Esophagus squamous epithelium (tissue), 5 donors: Measurements from ENCODE around the gene RRP1. TPM values are rescaled to one million over a fixed set of nuclear protein-coding genes. Genes with fewer than 3 reads are reported as not detected.

Experiments
- DNase-seq: peaks from one replicate; lab custom pipeline; 2025; lab: John Stamatoyannopoulos, UW
- H3K27ac ChIP-seq, 4 donors: fragments of 200-600 bp; sonication (generic); one replicate each; pipeline ENCODE4 v1.5.1; 2016 to 2019; ENCODE audit warnings: mild to moderate bottlenecking in 1 of 4
- H3K27me3 ChIP-seq, 4 donors: fragments of 200-600 bp; sonication (generic); 1 replicate in 3 of 4; 2 replicates in 1 of 4; pipeline versions ENCODE4 v1.5.1 to v1.6.0; 2017 to 2021; ENCODE audit warnings: antibody characterized with exemption in 1 of 4
- H3K36me3 ChIP-seq, 3 donors: fragments of 200-600 bp; sonication (generic); one replicate each; pipeline ENCODE4 v1.5.1; 2016 to 2019
- H3K4me1 ChIP-seq, 3 donors: fragments of 200-600 bp; sonication (generic); one replicate each; pipeline ENCODE4 v1.5.1; 2017 to 2019
- H3K4me3 ChIP-seq, 4 donors: fragments of 200-600 bp; sonication (generic); 1 replicate in 3 of 4; 2 replicates in 1 of 4; pipeline ENCODE4 v1.5.1; 2016 to 2019; ENCODE audit warnings: mild to moderate bottlenecking in 2 of 4, moderate library complexity in 1 of 4
- H3K9me3 ChIP-seq, 3 donors: fragments of 200-600 bp; sonication (generic); one replicate each; pipeline ENCODE4 v1.5.1; 2016 to 2019
- POLR2A ChIP-seq, 4 donors: fragments of 450-650 bp; IDR thresholded peaks; one replicate each; pipeline ENCODE4 v1.6.1; 2017; ENCODE audit warnings: antibody characterized with exemption in 4 of 4, mild to moderate bottlenecking in 4 of 4, moderate library complexity in 3 of 4
- WGBS, 2 donors: methylation state at CpG; one replicate each; pipeline ENCODE4 v1.1.5; 2018; 5-methylcytosine and 5-hydroxymethylcytosine counted together
- intact Hi-C: fragments of 100-400 bp; cut with DNase I; formaldehyde crosslinking; loops from one replicate; pipeline ENCODE4 v1.15.0; 2022
- total RNA-seq, 4 donors: library from RNA; depleted of rRNA; stranded (reverse); fragments of >200 nt; gene quantifications; one replicate each; pipeline ENCODE4 v1.1.0, GENCODE V29; 2016
- TF ChIP-seq, protein P1 (sequence below), 6 experiments: fragments of 450-650 bp in 4 of 6; fragments of 200-600 bp in 2 of 6; sonication (generic) in 2 of 6; IDR thresholded peaks; one replicate each; pipeline ENCODE4 v1.5.1; 2016 to 2019; ENCODE audit warnings: antibody characterized with exemption in 6 of 6, mild to moderate bottlenecking in 4 of 6, moderate library complexity in 4 of 6
- donor health status: DM: yes; HTN: yes; CAD: no.

Gene RRP1
- total RNA-seq, 4 donors from 2014 or later = 22.5 to 37.2 (median 30.4) TPM

DNA sequence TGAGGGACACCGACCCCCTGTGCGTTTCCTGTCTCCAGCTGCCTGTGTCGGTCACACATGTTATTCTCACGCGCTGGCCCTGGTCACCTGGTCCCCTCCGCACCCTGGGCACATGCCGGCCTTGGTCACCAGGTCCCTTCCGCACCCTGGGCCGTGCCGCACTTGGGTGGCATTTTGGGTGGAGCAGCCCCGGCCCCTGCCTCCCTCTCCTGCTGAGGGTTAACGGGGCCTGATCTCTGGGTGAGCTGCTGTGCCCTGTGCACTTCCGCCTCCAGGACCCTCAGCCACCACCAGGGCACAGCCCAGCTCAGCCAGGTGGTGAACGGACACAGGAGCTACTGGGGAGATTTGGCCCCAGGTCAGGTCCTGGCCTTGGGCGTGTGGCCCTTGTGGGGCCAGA is 26.6 kb downstream of the RRP1 start:
- intact Hi-C loops = no loop called here
- DNase-seq = no peak
- WGBS, 2 donors = 96% methylated on average over 5 of the region's 15 CpGs
- Histone ChIP-seq H3K36me3 (no peaks in the 10 kb centered on the region), H3K4me1 (peaks cover 24 to 58% (median 31%) of the 10 kb centered on the region in 3 donors), H3K27ac (no peak overlapping the region), H3K9me3 (peaks cover 0 to 7% (median 0%) of the 10 kb centered on the region in 3 donors), H3K27me3 (no peaks in the 10 kb centered on the region), H3K4me3 (no peak overlapping the region)
- TF ChIP-seq, protein P1, sequence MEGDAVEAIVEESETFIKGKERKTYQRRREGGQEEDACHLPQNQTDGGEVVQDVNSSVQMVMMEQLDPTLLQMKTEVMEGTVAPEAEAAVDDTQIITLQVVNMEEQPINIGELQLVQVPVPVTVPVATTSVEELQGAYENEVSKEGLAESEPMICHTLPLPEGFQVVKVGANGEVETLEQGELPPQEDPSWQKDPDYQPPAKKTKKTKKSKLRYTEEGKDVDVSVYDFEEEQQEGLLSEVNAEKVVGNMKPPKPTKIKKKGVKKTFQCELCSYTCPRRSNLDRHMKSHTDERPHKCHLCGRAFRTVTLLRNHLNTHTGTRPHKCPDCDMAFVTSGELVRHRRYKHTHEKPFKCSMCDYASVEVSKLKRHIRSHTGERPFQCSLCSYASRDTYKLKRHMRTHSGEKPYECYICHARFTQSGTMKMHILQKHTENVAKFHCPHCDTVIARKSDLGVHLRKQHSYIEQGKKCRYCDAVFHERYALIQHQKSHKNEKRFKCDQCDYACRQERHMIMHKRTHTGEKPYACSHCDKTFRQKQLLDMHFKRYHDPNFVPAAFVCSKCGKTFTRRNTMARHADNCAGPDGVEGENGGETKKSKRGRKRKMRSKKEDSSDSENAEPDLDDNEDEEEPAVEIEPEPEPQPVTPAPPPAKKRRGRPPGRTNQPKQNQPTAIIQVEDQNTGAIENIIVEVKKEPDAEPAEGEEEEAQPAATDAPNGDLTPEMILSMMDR (IDR thresholded peaks at IDR 0.05) = no peak
- no peak for TF ChIP-seq POLR2A (IDR thresholded peaks at IDR 0.05)

DNA sequence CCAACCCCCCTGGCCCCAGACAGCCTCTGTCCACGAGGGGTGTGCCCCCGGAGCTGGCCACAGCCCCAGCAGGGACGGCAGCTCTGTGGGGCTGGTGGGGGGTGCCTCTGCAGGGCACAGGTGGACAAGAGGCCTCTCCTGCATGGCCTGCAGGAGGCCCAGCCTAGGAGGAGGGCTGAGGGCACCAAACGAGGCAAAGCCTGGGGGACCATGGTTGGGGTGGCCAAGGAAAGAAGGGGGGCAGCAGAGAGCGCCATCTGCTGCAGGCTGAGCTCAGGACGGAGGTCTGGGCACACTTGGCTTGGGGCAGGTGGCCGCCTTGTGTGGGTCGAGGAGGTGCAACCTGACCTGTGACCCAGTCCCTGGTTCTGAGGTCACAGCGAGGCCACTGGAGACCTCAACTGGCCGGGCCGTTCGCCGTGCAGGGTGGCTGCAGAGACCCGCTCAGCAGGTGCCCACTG is 27.3 kb downstream of the RRP1 start:
- no peak overlapping the region for H3K27ac ChIP-seq
- peaks cover 21 to 52% (median 25%) of the 10 kb centered on the region in 3 donors for H3K4me1 ChIP-seq
- peaks cover 0 to 7% (median 0%) of the 10 kb centered on the region in 3 donors for H3K9me3 ChIP-seq
- H3K4me3 ChIP-seq = no peak overlapping the region
- H3K27me3 ChIP-seq = no peaks in the 10 kb centered on the region
- H3K36me3 ChIP-seq = no peaks in the 10 kb centered on the region
- no peak for TF ChIP-seq POLR2A (IDR thresholded peaks at IDR 0.05)
- TF ChIP-seq, protein P1 (IDR thresholded peaks at IDR 0.05) = no peak
- intact Hi-C loops = no loop called here
- WGBS, 2 donors = 40% methylated on average over 1 of the region's 14 CpGs; no CpG with 5 or more reads in 1 of the 2 donors
- DNase-seq = no peak

DNA sequence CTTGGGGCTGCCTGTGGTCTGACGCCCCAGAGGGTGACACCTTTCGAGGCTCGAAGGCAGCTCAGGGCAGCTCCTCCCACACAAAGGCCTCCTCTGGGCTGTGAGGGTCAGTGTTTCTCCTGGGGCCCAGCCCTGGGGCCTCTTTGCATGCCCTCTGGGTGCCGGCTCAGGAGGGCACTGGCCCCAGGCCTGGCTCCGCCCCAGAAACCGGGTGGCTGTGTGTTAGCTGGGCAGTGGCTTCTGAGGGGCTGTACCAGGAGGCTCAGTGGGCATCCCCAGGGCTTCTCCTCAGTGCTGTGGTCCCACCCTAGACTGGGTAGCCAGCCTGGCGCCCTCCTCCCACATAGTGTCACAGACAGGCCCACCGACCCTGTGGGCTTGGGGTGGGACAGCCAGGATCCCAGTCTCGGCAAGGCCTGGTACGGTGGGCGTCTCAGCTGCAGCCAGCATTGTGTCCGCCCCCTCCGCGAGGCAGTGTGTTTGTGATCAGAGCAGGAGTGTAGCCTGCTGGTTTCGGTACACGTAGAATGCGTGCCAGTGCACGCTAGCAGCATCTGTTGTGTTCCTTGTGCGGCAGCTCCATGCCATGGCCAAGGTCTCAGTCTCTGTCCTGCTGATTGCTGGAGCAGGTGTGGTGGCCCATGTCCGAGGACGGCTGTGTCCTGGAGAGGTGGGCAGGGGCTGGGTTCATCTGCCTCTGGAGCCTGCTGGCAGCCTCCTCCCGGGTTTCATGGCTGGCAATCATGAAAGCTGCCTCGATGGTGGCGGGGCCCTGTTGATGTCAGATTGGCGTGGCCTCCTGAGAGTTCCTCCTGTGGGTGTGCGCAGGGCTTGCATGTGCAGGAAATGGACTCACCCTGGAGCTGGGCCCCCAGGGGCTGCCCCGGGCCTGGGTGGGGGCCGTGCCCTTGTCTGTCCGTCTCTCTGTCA is 28.0 kb downstream of the RRP1 start:
- Histone ChIP-seq H3K4me1 (peaks cover 13 to 44% (median 22%) of the 10 kb centered on the region in 3 donors), H3K27ac (no peak overlapping the region), H3K4me3 (no peak overlapping the region), H3K36me3 (no peaks in the 10 kb centered on the region), H3K27me3 (no peaks in the 10 kb centered on the region), H3K9me3 (peaks cover 0 to 7% (median 0%) of the 10 kb centered on the region in 3 donors)
- TF ChIP-seq, protein P1 (IDR thresholded peaks at IDR 0.05) = no peak
- no peak for TF ChIP-seq POLR2A (IDR thresholded peaks at IDR 0.05)
- no peak for DNase-seq
- 71 to 73% methylated on average over 10 to 17 of the region's 29 CpGs for WGBS, 2 donors
- intact Hi-C loops = no loop called here

DNA sequence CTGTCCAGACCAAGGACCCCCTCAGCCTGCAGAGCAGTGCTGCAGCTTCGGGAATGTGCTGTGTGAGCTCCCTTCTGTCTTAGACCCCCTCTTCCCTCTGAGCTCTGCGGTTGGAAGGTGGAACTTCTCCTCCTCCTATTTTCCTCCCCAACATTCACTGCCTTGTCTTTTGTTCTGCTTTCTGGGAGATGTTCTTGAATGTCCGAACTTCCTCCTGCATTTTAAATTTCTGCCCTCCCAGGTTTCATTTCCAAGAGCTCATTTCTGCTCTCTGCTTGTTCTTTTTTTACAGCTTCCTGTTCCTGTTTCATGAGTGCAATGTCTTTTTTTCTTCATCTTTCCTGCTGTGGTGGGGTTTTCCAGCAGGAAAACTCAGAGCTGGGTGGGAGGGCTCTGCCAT is 29.3 kb downstream of the RRP1 start:
- intact Hi-C loops = no loop called here
- H3K27me3 ChIP-seq = no peaks in the 10 kb centered on the region
- H3K9me3 ChIP-seq = peaks cover 0 to 7% (median 0%) of the 10 kb centered on the region in 3 donors
- H3K4me3 ChIP-seq = no peak overlapping the region
- H3K4me1 ChIP-seq = peaks cover under 1 to 31% (median 10%) of the 10 kb centered on the region in 3 donors
- TF ChIP-seq POLR2A (IDR thresholded peaks at IDR 0.05) = no peak
- TF ChIP-seq, protein P1 (IDR thresholded peaks at IDR 0.05) = no peak
- H3K27ac ChIP-seq = no peak overlapping the region
- WGBS, 2 donors = 68 to 81% methylated on average over 3 of the region's 3 CpGs
- H3K36me3 ChIP-seq = no peaks in the 10 kb centered on the region
- DNase-seq = no peak
